Inferior parietal cortex (tissue), 1 donor: ENCODE measurements around the gene GMEB2.

Source experiments
- DNase-seq: peaks from one replicate; pipeline ENCODE4 v3.0.0-alpha.2; 2016; ENCODE audit errors: extremely low spot score

GMEB2 gene

GRCh38 chr20:63589261-63590217 is 37.4 kb downstream of the GMEB2 start:
- DNase-seq = no peak

- DNase-seq = no peak
Measured at GRCh38 chr20:63588641-63589041, 38.3 kb downstream of the GMEB2 start.

DNA sequence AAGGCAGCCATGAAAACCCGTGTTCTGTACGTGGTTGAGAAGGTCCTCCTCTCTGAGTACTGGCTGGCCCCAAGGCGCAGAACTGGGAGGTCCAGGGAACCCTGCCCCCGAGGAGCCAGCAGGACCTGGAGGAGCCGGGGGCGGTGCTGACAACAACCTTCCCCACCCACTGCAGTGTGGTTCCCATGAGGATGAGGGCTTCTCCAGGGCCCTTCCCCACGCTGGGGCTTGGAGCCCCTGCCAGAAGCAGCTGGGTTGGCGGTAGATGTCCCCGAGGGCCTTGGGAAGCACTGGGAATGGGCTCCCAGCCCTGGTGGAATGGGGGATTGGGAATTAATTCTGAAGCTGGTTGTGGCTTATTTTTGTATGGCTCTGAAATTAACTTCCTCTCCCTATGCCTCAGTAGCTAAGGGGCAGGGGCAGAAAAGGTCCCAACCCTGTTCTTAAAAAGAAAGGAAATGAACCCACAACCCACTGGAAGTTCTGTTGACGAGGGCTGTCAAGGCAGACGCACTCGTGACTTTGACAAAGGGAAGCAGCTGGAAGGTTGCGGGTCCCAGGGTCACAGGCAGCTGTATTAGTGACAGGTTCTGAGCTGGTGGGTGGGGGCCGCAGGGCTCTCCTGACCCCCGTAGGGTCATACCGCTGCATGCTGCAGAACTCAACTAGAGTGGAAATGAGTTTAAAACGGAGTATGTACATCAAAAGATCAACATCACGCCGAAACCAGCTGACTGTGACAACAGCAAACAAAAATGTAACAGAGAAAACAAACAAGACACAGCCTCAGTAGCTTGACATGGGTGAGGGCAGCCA is 38.9 kb downstream of the GMEB2 start:
- no peak for DNase-seq

DNA sequence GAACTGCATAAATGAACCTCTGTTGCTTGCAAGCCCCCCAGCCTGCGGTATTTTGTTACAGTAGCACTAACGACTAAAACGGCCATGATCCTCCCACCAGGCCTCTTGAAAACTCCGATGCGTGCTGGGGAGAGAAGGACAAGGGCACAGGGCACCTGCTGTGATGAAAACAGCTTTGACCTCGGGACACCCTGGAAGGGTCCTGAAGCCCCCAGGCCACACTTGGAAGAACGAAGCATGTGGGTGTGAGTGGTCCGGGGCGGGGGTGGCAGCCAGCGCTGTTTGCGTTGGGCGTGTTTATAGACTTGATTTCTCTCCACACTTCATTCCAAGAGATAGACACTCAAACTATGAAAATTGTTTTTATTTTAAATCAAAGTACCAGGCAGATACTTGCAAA is 39.6 kb downstream of the GMEB2 start:
- no peak for DNase-seq

GRCh38 chr20:63586797-63587196 is 40.1 kb downstream of the GMEB2 start:
- DNase-seq = no peak

- DNase-seq = no peak
Measured at GRCh38 chr20:63585616-63586565, 41.0 kb downstream of the GMEB2 start.

- no peak for DNase-seq
Measured at GRCh38 chr20:63582382-63583063, 44.4 kb downstream of the GMEB2 start.

GRCh38 chr20:63580796-63581461 is 46.0 kb downstream of the GMEB2 start:
- peak; percentile 13 for DNase-seq

DNA sequence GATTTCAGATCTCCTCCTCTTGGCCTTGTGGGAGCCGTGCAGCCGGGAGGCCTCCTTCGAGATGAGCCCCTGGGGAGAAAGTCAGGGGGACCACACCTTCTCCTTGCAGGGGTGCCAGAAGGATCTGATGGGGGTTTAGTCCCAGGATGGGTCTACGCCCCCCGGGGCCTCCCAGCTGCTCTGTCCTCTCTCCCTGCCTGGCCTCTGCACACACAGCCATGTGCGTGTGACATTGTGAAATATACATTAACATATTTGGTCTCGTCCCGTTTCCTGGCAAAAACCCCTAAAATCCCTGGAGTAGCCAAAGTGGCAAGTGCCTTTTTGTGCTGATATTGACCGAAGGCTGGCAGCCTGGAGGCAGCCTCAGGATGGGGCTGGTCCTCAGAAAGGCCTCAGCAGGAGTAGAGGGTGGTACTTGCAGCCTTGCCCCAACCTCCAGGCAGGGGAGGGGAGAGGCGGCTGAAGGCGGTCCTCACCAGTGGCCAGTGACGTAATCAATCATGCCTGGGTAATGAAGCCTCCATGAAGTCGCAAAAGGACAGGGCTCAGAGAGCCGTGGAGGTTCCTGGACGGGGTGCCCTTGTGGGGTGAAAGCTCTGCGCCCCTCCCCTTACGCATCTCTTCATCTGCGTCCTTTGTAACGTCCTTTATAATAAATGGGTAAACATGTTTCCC is 47.7 kb downstream of the GMEB2 start:
- no peak for DNase-seq

DNA sequence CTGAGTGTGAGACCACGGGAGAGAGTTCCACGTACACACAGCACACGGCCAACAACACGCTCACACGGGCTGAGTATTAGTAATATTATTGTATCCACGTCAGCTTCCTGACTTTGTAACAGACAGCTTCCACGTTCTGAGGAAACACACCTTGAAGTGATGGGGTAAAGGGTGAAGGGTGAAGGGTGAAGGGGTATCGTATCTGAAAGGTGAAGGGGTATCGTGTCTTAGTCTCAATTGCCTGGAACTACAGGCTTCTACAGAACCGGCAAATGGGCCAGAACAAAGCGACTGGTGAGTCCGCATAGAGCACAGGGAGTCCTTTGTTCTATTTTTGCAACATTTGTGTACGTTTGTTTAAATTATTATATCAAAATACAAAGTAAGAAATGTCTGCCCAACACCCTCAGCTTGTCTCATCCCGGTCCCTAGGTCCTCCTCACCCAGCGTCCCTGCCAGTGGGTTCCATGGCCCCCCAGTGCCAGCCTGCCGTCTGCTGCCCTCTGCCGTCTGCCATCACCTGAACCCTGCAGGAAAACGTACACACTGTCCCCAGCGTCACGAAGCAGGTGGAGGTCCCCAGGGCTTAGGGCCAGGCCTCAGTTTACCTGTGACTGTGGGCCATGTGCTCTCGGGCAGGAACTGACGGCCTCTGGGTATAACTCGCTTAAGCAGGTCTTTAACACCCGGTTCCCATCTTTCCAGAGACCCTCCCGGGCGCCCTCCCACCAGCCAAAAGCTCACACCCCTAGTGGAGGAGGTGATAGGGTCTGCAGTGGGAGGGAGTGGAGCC is 48.5 kb downstream of the GMEB2 start:
- no peak for DNase-seq

DNA sequence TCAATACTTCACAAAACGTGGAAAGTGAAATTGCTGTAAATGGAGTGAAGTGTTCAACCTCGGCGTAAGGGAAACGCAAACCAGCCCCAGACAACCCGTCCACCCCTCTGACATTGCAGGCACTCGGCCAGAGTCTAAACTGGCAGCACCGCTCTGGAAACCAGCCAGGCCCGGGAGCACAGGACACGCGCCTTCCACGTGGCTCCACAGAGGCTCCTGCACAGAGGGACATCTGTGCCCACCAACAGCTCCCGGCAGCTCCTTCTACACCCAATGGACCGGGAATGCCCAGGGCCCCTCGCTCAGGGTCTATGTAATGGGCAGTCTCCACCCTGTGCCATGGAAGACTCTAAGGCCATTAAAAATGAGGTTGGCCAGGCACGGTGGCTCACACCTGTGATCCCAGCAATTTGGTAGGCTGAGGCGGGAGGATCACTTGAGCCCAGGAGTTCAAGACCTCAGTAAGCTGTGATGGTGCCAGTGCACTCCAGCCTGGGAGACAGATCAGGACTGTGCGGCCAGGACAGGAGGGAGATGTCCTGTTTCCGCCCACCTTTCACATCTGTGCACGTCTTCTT is 49.5 kb downstream of the GMEB2 start:
- DNase-seq = no peak

- DNase-seq = no peak
Measured at GRCh38 chr20:63576311-63576710, 50.6 kb downstream of the GMEB2 start.

DNA sequence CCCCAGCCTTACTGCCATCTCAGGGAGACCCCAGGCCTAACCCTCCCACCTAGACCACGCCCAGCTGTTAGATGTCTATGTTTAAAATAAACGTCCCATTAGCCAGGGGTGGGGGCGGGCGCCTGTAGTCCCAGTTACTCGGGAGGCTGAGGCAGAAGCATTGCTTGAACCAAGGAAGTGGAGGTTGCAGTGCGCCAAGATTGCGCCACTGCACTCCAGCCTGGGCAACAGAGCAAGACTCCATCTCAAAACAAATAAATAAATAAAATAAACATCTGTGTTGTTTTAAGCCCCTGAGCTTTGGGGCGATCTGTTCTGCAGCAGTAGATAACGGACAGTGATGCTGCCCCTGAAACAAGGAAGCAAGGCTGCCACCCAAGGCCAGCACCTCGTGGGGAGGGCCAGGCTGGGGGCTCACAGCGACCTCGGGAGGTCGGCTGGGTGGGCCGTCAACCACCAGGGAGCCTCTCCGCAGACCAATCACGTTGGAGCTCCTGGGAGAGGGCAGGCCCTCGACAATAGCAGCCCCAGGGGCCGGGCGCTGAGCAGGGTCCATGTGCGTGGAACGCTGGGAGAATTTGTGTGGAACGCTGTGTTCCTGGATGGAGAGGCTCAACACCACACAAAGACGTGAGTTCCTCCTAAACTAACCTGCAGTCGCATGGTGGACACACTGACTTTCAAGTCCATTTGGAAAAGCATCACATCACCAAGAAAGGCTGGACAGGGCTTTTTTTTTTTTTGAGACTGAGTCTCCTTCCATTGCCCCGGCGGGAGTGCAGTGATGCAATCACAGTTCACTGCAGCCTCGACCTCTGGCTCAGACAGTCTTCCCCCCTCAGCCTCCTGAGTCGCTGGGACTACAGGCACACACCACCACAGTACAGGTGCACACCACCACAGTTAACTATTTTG is 51.8 kb downstream of the GMEB2 start:
- no peak for DNase-seq

DNA sequence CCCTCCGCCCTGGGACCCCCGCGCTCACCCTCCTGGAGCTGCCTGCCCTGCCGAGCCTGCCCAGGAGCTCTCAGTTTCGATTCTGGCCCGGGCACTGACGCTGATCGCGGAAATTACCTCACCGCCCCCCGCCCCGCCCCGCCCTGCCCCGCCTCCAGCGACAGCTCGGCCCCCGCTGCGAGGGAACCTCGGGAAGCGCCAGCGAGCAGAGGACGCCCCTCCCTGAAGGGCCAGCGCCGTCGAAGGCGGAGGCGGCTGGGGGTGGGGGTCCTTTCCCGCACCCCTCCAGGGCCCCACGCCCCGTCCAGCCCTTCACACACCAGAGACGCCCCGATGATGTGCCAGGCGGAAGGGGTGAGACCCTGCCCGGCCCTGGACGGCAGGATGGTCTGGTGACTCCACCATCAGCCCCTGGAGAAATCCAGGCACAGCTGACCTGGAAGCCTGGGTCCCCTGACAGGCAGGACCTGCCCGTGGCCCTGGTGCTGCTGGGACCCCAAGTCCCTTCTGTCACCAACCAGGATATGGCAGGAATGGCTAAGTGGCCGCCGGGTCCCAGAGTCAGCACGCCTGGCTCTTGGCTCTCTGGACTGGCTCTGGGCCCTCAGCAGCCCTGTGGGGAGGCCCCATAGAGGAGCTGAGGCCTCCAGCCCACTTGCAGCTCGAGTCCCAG is 52.6 kb downstream of the GMEB2 start, which contains the start of gene HELZ2:
Gene HELZ2, minus strand, starts transcription at position 84 of the 673 bp plus-strand sequence. CDS start 1,854 bp downstream, outside the sequence.
- no peak for DNase-seq

GRCh38 chr20:63573647-63574131 is 53.2 kb downstream of the GMEB2 start:
- no peak for DNase-seq

- no peak for DNase-seq
Measured at GRCh38 chr20:63572788-63573646, 53.9 kb downstream of the GMEB2 start.
